SIG-M5 (cell line): ENCODE data around the gene SLCO2B1.
"Not testable (repeated sequence)": the region's sequence is repeated elsewhere in the genome, so short reads cannot be mapped to it uniquely, and the experiment has no call there.

Experiments
- DNase-seq: peaks from one replicate; lab custom pipeline; 2025; lab: John Stamatoyannopoulos, UW

Gene SLCO2B1, protein sequence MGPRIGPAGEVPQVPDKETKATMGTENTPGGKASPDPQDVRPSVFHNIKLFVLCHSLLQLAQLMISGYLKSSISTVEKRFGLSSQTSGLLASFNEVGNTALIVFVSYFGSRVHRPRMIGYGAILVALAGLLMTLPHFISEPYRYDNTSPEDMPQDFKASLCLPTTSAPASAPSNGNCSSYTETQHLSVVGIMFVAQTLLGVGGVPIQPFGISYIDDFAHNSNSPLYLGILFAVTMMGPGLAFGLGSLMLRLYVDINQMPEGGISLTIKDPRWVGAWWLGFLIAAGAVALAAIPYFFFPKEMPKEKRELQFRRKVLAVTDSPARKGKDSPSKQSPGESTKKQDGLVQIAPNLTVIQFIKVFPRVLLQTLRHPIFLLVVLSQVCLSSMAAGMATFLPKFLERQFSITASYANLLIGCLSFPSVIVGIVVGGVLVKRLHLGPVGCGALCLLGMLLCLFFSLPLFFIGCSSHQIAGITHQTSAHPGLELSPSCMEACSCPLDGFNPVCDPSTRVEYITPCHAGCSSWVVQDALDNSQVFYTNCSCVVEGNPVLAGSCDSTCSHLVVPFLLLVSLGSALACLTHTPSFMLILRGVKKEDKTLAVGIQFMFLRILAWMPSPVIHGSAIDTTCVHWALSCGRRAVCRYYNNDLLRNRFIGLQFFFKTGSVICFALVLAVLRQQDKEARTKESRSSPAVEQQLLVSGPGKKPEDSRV

DNA sequence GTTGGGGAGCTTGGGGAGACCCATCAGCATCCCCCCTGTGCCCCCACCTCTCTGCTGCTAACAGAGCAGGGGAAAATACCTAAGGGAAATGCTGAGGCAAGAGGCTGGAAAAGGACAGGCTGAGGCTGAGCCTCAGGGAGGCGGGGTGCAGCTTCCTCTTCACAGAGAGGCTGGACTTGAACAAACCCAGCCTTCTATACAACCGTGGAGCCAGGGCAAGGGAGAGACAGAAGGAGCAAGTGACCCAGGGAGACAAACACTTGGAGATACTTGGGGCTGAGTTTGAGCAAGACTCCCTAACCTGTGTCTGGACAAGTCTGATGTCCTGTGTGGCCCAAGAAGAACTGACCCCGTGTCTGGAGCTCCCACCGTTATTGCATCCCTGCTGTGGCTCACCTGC lies at the start of gene SLCO2B1:
SLCO2B1 (plus strand) TSS at position 229 of the 400 bp plus-strand sequence. CDS start 275 bp downstream, outside the sequence.
- no peak for DNase-seq

- DNase-seq, result no peak
Measured at GRCh38 chr11:75101424-75102128, 49.3 kb upstream of the SLCO2B1 start.

DNA sequence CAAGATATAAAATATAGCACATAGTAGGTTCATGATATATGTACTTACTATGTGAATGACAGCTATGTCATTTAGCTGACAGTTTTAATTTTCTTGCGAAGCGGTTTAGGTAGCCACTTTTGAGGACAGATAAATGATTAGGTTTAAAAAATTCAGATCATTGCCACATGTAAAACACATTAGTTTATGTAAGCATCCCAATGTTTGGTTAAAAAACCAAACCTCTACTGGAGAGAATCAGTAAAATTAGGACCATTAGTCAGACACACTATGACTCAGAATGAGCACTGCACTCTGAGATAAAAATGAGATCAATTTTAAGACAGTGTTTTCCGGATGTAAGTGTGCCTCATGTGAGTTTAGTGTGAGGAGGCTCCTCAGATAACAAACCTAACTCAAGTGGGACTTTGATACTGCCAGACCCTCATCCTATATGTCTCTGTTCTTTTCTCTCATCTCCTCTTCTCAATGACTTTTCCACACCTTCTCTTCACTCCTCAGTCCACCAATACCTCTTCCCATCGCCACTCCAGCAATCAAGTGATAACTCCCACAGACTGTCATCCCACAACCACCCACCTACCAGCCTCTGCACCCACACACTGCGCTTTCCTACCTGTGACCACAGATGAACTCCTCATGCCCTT lies 47.4 kb upstream of the SLCO2B1 start:
- no peak for DNase-seq

DNA sequence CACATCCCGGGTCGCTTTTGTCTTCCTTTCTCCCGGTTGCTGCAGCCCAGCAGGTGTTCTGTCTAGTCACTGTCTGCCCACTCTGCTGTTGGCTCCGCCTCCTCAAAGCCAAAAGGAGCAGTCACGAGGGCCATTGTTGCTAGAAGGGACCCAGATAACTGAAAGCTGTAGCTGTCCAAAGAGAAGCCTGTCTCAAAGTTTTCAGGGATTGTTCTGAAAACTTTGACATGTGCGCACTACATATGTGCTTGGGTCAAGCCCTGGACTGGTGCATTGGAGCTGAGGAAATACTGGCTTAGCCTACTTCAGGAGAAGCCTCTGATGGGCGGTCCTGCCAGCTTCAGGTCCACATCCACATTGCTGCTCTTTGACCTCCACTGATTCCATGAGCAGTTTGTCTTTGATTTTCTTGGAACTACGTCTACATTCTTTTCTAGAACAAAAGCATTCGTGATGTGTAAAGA lies 45.4 kb upstream of the SLCO2B1 start:
- DNase-seq, result no peak

DNA sequence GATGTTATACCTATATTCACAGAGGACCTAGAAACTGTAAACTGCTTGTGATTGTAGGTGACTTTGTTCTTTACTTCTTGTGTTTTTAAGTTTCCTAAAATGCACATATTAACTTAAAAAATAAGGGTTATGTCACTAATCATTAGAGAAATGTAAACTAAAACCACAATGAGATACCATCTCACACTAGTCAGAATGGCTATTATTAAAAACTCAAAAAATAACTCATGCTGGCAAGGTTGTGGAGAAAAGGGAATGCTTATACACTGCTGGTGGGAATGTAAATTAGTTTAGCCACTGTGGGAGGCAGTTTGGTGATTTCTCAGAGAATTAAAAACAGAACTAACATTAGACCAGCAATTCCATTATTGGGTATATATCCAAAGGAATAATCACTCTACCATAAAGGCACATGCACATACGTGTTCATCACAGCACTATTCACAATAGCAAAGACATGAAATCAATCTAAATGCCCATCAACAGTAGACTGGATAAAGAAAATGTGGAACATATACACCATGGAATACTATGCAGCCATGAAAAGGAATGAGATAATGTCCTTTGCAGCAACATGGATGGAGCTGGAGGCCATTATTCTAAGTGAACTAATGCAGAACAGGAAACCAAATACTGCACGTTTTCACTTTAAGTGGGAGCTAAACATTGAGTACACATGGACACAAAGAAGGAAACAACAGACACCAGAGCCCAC lies 44.8 kb upstream of the SLCO2B1 start:
- DNase-seq, result not testable (repeated sequence)

GRCh38 chr11:75107187-75107586 lies 43.7 kb upstream of the SLCO2B1 start:
- DNase-seq, result no peak

DNA sequence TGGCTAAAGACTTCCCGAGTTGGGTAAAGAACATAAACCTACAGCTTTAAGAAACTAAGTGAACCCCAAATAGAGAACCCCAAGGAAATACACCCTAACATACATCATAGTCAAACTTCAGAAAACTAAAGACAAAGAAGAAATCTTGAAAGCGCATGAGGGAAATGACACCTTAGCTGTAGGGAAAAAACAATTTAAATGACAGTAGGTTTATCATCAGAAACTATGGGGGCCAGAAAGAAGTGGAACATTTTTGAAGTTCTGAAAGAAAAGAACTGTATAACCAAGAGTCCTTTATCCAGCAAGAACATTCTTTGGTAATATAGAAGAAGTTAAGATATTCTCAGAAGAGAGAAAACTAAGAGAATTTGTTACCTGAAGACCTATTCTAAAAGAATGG lies 38.7 kb upstream of the SLCO2B1 start:
- no peak for DNase-seq

GRCh38 chr11:75113030-75113429 lies 37.9 kb upstream of the SLCO2B1 start:
- DNase-seq, result no peak

GRCh38 chr11:75114465-75114864 lies 36.4 kb upstream of the SLCO2B1 start:
- no peak for DNase-seq

- no peak for DNase-seq
Measured at GRCh38 chr11:75118577-75118976, 32.3 kb upstream of the SLCO2B1 start.

DNA sequence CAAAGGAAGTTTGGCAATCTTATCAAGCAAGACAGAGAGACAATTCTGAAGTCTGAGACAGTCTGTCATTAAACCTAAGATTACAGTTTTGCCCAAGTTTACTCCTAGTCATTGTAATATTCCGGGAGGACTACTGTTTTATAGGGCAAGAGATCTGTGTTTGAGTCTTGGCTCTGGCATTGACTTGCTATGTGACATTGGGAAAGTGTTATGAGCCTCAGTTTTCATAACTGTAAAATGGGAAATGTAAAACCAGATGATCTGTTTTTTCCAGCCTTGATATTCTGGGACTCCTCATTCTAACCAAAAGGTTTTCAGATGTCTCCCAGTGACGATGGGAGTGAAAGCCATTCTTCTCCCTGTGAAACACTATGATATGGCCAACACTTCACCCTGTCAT lies 24.3 kb upstream of the SLCO2B1 start:
- no peak for DNase-seq

GRCh38 chr11:75132080-75132479 lies 18.8 kb upstream of the SLCO2B1 start:
- no peak for DNase-seq

DNA sequence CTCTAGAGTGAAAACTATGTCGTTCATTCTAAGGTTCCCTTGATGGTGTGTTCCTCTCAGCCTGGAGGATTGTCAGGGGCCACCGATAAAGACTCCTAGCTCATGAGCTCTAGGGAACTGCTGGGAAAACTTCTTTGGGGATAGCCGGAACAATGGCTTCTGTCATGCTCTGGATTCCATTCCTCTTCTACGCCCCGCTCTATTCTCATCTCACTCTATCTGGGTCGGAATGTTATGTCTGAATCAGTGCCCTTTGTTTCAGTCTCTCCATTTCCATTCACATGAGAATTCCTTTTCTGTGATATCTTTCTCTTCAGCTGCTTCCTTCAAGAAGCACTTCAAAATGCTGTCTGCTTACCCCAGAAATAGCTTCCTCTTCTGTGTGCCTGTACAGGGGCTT lies 16.9 kb upstream of the SLCO2B1 start:
- DNase-seq, result no peak

- DNase-seq, result no peak
Measured at GRCh38 chr11:75135021-75135650, 15.8 kb upstream of the SLCO2B1 start.

DNA sequence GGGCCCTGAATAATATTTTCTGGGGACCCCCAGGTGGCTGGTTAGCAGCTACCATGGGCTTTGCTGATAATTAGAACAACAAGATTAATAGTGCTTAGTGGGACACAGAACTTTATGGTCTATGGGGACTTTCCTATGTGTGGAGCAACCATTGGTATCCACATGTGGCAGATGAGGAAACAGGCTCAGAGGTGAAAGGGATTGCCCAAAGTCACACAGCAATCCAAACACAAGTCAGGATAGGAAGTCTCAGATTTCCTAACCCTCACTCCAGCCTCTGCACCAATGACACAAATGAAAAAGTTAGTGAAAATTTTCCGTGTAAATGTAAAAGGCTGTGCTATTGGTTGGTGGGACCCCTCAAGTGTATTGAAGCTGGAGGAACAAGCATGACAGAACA lies 15.3 kb upstream of the SLCO2B1 start:
- DNase-seq, result no peak

GRCh38 chr11:75140269-75141138 lies 10.4 kb upstream of the SLCO2B1 start:
- DNase-seq, result no peak

DNA sequence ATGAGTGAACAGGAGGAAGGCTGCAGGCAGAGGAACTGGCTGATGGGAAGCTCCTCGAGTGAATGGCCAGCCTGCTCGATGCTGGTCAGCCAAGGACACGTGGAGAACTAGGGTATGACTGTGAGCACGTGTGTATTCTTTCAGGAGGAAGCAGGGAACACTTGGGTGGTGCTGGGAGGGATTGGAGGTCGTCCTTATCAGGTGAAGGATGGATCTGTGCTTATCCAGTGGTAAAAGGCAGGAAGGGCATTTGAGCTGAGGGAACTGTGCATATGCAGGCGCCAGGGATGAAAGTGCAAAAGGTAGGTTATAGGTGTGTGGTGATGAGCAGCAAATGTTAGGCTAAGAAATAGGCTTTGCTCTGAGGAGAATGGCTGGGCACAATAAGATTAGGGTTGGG lies 9.7 kb upstream of the SLCO2B1 start:
- no peak for DNase-seq

GRCh38 chr11:75142714-75143419 lies 8.0 kb upstream of the SLCO2B1 start:
- peak; percentile 62 for DNase-seq

DNA sequence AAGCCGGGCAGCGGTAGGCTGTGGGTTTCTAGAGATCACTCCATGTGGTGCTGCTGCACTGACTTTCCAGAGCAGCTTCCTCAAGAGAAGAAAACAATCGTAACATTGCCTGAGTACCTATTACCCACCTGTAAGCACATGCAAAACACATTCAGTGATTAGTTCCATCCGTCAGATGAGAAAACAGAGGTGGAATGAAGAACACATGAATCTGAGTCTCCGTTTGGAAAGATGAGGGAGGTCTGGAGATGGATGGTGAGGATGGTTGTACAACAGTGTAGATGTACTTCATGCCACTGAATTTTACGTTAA lies 7.5 kb upstream of the SLCO2B1 start:
- DNase-seq, result no peak

- DNase-seq, result no peak
Measured at GRCh38 chr11:75144716-75145014, 6.2 kb upstream of the SLCO2B1 start.
